HepG2 (cell line): ENCODE results near the gene TMEM151A. TPM values are rescaled to one million over a fixed set of nuclear protein-coding genes. Genes with fewer than 3 reads are reported as not detected.
A peak's percentile ranks its signal among the peaks of the same experiment; 100 is the strongest.

Experiments used
- AGO2 ChIP-seq: fragments of 200-400 bp; formaldehyde crosslinking; optimal IDR thresholded peaks from 2 replicates; pipeline ENCODE3; 2017; ENCODE audit warnings: mild to moderate bottlenecking, low read depth, low read length, moderate library complexity
- ATAD3A ChIP-seq: sonication (generic); formaldehyde crosslinking; IDR thresholded peaks from 2 replicates; pipeline ENCODE4 v1.4.0; 2020; ENCODE audit warnings: missing genetic modification reagents
- HNRNPUL1 ChIP-seq: fragments of 200-400 bp; formaldehyde crosslinking; IDR thresholded peaks from 2 replicates; pipeline ENCODE4 v1.6.1; 2017; ENCODE audit warnings: low read depth, mild to moderate bottlenecking, low read length, moderate library complexity
- IRF2 ChIP-seq: IDR thresholded peaks from 2 replicates; pipeline ENCODE4 v1.6.1; 2018; ENCODE audit warnings: missing genetic modification reagents, missing compliant biosample characterization
- KDM3A ChIP-seq: IDR thresholded peaks from 2 replicates; pipeline ENCODE4 v1.6.1; 2018; ENCODE audit warnings: low read depth, missing compliant biosample characterization
- KLF13 ChIP-seq: sonication (generic); formaldehyde crosslinking; IDR thresholded peaks from 2 replicates; pipeline ENCODE4 v1.4.0; 2020; ENCODE audit warnings: mild to moderate bottlenecking, missing genetic modification reagents
- MBNL3 ChIP-seq: fragments of 250-450 bp; sonication (Bioruptor Pico); conservative IDR thresholded peaks from 2 replicates; pipeline ENCODE4 v1.8.0; 2022; ENCODE audit warnings: mild to moderate bottlenecking, inconsistent platforms
- MEIS1 ChIP-seq: sonication (generic); formaldehyde crosslinking; IDR thresholded peaks from 2 replicates; pipeline ENCODE4 v1.9.0; 2021; ENCODE audit warnings: mild to moderate bottlenecking, missing genetic modification reagents, moderate library complexity, borderline replicate concordance
- MYC ChIP-seq: sonication (generic); formaldehyde crosslinking; IDR thresholded peaks from 2 replicates; pipeline ENCODE4 v1.9.0; 2021; ENCODE audit warnings: missing genetic modification reagents, borderline replicate concordance
- NR2F6 ChIP-seq, 2 experiments: IDR thresholded peaks; 2 replicates each; pipeline ENCODE4 v1.6.1; 2016; ENCODE audit warnings: antibody characterized with exemption in 1 of 2, mild to moderate bottlenecking in 1 of 2
- PCBP1 ChIP-seq: fragments of 200-400 bp; formaldehyde crosslinking; IDR thresholded peaks from 2 replicates; pipeline ENCODE4 v1.6.1; 2017; ENCODE audit warnings: mild to moderate bottlenecking, low read depth, low read length, borderline replicate concordance
- PHF21A ChIP-seq: sonication (generic); formaldehyde crosslinking; IDR thresholded peaks from 2 replicates; pipeline ENCODE4 v1.5.0; 2020; ENCODE audit warnings: mild to moderate bottlenecking, missing genetic modification reagents
- SIN3A ChIP-seq: IDR thresholded peaks from 2 replicates; pipeline ENCODE4 v1.6.1; 2011; ENCODE audit warnings: low read depth, mild to moderate bottlenecking, control low read depth, low read length, borderline replicate concordance
- SNAPC2 ChIP-seq: sonication (generic); formaldehyde crosslinking; IDR thresholded peaks from 2 replicates; pipeline ENCODE4 v1.8.1; 2022; ENCODE audit warnings: mild to moderate bottlenecking, missing genetic modification reagents
- TFAP4 ChIP-seq: sonication (generic); IDR thresholded peaks from 2 replicates; pipeline ENCODE4 v1.6.1; 2016; ENCODE audit warnings: low read depth, borderline replicate concordance
- TGIF2 ChIP-seq: IDR thresholded peaks from 2 replicates; pipeline ENCODE4 v1.6.1; 2016; ENCODE audit warnings: control low read depth, missing compliant biosample characterization
- ZBTB21 ChIP-seq: sonication (generic); formaldehyde crosslinking; IDR thresholded peaks from 2 replicates; pipeline ENCODE4 v1.4.0; 2020; ENCODE audit warnings: missing genetic modification reagents
- ZNF10 ChIP-seq: sonication (generic); formaldehyde crosslinking; IDR thresholded peaks from 2 replicates; pipeline ENCODE4 v1.4.0; 2020; ENCODE audit warnings: mild to moderate bottlenecking, low read depth, missing genetic modification reagents, borderline replicate concordance
- ZNF18 ChIP-seq: sonication (generic); formaldehyde crosslinking; IDR thresholded peaks from 2 replicates; pipeline ENCODE4 v1.8.0; 2022; ENCODE audit warnings: mild to moderate bottlenecking, missing genetic modification reagents; ENCODE audit not compliant: insufficient replicate concordance
- ZNF224 ChIP-seq: sonication (generic); formaldehyde crosslinking; IDR thresholded peaks from 2 replicates; pipeline ENCODE4 v1.5.0; 2020; ENCODE audit warnings: mild to moderate bottlenecking, missing genetic modification reagents
- ZNF570 ChIP-seq: sonication (generic); formaldehyde crosslinking; IDR thresholded peaks from 2 replicates; pipeline ENCODE4 v1.4.0; 2020; ENCODE audit warnings: mild to moderate bottlenecking, missing genetic modification reagents, borderline replicate concordance
- ZNF607 ChIP-seq: sonication (generic); formaldehyde crosslinking; IDR thresholded peaks from 2 replicates; pipeline ENCODE4 v1.5.1; 2020; ENCODE audit warnings: missing genetic modification reagents, mild to moderate bottlenecking, borderline replicate concordance
- polyA plus RNA-seq, 8 experiments: library from polyadenylated mRNA; depleted of rRNA in 3 of 8; stranded (reverse) in 7 of 8; unstranded in 1 of 8; fragments of >200 nt; fragmentation: Illumina TruSeq in 4 of 8; extraction: Trizol in 4 of 8; gene quantifications; 2 replicates each; pipeline versions ENCODE4 v1.2.1 to v1.2.3, GENCODE V29; 2011 to 2016; ENCODE audit warnings: low read depth in 4 of 8, missing spikeins in 1 of 8, mixed read lengths in 1 of 8; ENCODE audit not compliant: insufficient read depth in 1 of 8
- total RNA-seq, 5 experiments: library from RNA; depleted of rRNA; stranded (reverse); fragments of >200 nt; fragmentation: Illumina TruSeq; extraction: Trizol; gene quantifications; 2 replicates each; pipeline ENCODE4 v1.2.3, GENCODE V29; 2016; ENCODE audit warnings: low read depth in 1 of 5
- TF ChIP-seq, protein P1 (sequence below): sonication (generic); formaldehyde crosslinking; IDR thresholded peaks from 2 replicates; pipeline ENCODE4 v1.5.0; 2020; ENCODE audit warnings: missing genetic modification reagents
- TF ChIP-seq, protein P2 (sequence below): sonication (generic); formaldehyde crosslinking; IDR thresholded peaks from 2 replicates; pipeline ENCODE4 v1.8.1; 2023; ENCODE audit warnings: mild to moderate bottlenecking, inconsistent platforms, moderate library complexity, missing genetic modification reagents, borderline replicate concordance

The TMEM151A gene
- total and polyA plus RNA-seq, 2 of the 13 experiments (the other 11 are each of a cell fraction or from before 2014, with no cell fraction given): 0.18 to 0.33 TPM

- no peak for TF ChIP-seq MBNL3 (CRISPR knock-in tag)
- no peak for TF ChIP-seq SNAPC2 (CRISPR knock-in tag)
- 0 out of 2 replicates have a peak, but pooled peaks have one; percentile 35 for TF ChIP-seq PCBP1
- TF ChIP-seq KDM3A: no peak
- TF ChIP-seq ZNF570: no peak
- TF ChIP-seq NR2F6 (IDR thresholded peaks at IDR 0.05): no peak
- no peak; the same call in 1 of the 2 replicates for TF ChIP-seq NR2F6 (CRISPR knock-in tag; IDR thresholded peaks at IDR 0.05)
- TF ChIP-seq MEIS1 (CRISPR knock-in tag): 0 out of 2 replicates have a peak, but pooled peaks have one; percentile 40
- TF ChIP-seq ZNF18: peak; percentile 39
- TF ChIP-seq TFAP4: no peak
- no peak for TF ChIP-seq ATAD3A (CRISPR knock-in tag)
- TF ChIP-seq, protein P1, sequence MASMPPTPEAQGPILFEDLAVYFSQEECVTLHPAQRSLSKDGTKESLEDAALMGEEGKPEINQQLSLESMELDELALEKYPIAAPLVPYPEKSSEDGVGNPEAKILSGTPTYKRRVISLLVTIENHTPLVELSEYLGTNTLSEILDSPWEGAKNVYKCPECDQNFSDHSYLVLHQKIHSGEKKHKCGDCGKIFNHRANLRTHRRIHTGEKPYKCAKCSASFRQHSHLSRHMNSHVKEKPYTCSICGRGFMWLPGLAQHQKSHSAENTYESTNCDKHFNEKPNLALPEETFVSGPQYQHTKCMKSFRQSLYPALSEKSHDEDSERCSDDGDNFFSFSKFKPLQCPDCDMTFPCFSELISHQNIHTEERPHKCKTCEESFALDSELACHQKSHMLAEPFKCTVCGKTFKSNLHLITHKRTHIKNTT: no peak
- no peak for TF ChIP-seq ZNF10
- TF ChIP-seq, protein P2, sequence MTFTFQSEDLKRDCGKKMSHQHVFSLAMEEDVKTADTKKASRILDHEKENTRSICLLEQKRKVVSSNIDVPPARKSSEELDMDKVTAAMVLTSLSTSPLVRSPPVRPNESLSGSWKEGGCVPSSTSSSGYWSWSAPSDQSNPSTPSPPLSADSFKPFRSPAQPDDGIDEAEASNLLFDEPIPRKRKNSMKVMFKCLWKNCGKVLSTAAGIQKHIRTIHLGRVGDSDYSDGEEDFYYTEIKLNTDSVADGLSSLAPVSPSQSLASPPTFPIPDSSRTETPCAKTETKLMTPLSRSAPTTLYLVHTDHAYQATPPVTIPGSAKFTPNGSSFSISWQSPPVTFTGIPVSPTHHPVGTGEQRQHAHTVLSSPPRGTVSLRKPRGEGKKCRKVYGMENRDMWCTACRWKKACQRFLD (CRISPR knock-in tag): no peak; the same call in 1 of the 2 replicates
- TF ChIP-seq ZNF607 (CRISPR knock-in tag): no peak
- TF ChIP-seq AGO2: peak; percentile 59
- TF ChIP-seq ZNF224: peak; percentile 64; the same call in 1 of the 2 replicates
- TF ChIP-seq TGIF2: no peak
- TF ChIP-seq MYC (CRISPR knock-in tag): peak; percentile 17; the same call in 1 of the 2 replicates
- no peak for TF ChIP-seq HNRNPUL1
- TF ChIP-seq ZBTB21 (CRISPR knock-in tag): no peak
- peak; percentile 42; the same call in 1 of the 2 replicates for TF ChIP-seq SIN3A
- TF ChIP-seq PHF21A: no peak
- no peak for TF ChIP-seq KLF13 (CRISPR knock-in tag)
- no peak for TF ChIP-seq IRF2 (CRISPR knock-in tag)
Observed at GRCh38 chr11:66267379-66268243, 24.1 kb upstream of the TMEM151A start (continued).
